Measurements from ENCODE around the gene B4GALNT1. TPM values are rescaled to one million over a fixed set of nuclear protein-coding genes. Genes with fewer than 3 reads are reported as not detected.

The B4GALNT1 gene
- total RNA-seq, 1 donor from 2014 or later: 2.2 TPM

GRCh38 chr12:57584690-57585089 lies 48.3 kb downstream of the B4GALNT1 start:
- TF ChIP-seq, protein P1, sequence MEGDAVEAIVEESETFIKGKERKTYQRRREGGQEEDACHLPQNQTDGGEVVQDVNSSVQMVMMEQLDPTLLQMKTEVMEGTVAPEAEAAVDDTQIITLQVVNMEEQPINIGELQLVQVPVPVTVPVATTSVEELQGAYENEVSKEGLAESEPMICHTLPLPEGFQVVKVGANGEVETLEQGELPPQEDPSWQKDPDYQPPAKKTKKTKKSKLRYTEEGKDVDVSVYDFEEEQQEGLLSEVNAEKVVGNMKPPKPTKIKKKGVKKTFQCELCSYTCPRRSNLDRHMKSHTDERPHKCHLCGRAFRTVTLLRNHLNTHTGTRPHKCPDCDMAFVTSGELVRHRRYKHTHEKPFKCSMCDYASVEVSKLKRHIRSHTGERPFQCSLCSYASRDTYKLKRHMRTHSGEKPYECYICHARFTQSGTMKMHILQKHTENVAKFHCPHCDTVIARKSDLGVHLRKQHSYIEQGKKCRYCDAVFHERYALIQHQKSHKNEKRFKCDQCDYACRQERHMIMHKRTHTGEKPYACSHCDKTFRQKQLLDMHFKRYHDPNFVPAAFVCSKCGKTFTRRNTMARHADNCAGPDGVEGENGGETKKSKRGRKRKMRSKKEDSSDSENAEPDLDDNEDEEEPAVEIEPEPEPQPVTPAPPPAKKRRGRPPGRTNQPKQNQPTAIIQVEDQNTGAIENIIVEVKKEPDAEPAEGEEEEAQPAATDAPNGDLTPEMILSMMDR (IDR thresholded peaks at IDR 0.05; ENCODE audit: insufficient read depth, low read length, poor library complexity, severe bottlenecking): no peak
- DNase-seq (ENCODE audit: low read depth): no peak
- H3K36me3 ChIP-seq (ENCODE audit: control insufficient read depth, insufficient read depth, low read length): peaks cover 3% of the 10 kb centered on the region
- H3K27me3 ChIP-seq (ENCODE audit: control insufficient read depth, insufficient read depth, low read length): no peaks in the 10 kb centered on the region
- H3K4me3 ChIP-seq (ENCODE audit: low read depth, low read length): no peak overlapping the region

GRCh38 chr12:57584050-57584449 lies 49.0 kb downstream of the B4GALNT1 start:
- TF ChIP-seq, protein P1 (IDR thresholded peaks at IDR 0.05; ENCODE audit: insufficient read depth, low read length, poor library complexity, severe bottlenecking): no peak
- Histone ChIP-seq H3K27me3 (ENCODE audit: control insufficient read depth, insufficient read depth, low read length) (no peaks in the 10 kb centered on the region), H3K4me3 (ENCODE audit: low read depth, low read length) (no peak overlapping the region), H3K36me3 (ENCODE audit: control insufficient read depth, insufficient read depth, low read length) (peaks cover 3% of the 10 kb centered on the region)
- no peak for DNase-seq (ENCODE audit: low read depth)

DNA sequence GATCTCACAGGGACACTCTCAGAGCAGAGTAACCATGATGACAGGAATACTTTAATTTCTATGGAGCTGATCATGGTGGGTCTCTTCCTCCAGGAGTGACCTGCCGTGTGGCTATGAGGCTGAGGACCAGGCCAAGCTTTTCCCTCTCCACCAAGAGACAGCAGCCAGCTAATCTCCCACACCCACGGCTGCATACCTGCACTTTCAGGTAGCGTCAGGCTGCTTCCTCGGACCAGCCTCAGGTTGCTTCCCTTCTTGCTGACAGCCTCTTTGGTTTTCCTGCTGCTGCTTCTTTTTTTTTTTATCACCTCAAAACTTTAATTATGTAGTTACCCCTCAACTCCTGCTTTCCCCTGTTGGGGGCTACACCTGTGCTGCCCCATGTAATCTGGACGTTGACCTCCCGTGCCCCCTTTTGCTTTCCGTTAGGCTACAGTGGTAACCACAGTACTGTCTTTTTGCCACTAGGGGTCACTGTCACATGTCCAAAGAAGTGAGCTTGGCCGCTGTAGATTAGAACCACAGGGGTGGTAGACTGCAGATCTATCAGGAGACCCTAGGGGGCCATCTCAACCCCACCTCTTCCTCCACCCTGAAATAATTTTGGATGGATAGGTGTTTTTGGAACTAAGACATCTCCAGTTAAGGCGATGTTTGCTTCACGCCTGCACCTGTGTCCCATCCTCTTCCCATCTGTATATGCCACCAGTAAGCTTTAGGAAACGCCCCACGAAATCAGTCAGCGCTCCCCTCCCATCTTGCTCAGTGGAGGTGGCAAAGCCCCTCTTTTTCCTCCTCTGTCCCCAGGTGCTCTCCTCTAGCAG lies 49.8 kb downstream of the B4GALNT1 start:
- no peaks in the 10 kb centered on the region for H3K27me3 ChIP-seq (ENCODE audit: control insufficient read depth, insufficient read depth, low read length)
- peaks cover 3% of the 10 kb centered on the region for H3K36me3 ChIP-seq (ENCODE audit: control insufficient read depth, insufficient read depth, low read length)
- H3K4me3 ChIP-seq (ENCODE audit: low read depth, low read length): no peak overlapping the region
- DNase-seq (ENCODE audit: low read depth): peak; percentile 35
- TF ChIP-seq, protein P1 (IDR thresholded peaks at IDR 0.05; ENCODE audit: insufficient read depth, low read length, poor library complexity, severe bottlenecking): peak; percentile 90

- no peak overlapping the region for H3K4me3 ChIP-seq (ENCODE audit: low read depth, low read length)
- no peaks in the 10 kb centered on the region for H3K27me3 ChIP-seq (ENCODE audit: control insufficient read depth, insufficient read depth, low read length)
- H3K36me3 ChIP-seq (ENCODE audit: control insufficient read depth, insufficient read depth, low read length): peaks cover 3% of the 10 kb centered on the region
- TF ChIP-seq, protein P1 (IDR thresholded peaks at IDR 0.05; ENCODE audit: insufficient read depth, low read length, poor library complexity, severe bottlenecking): no peak
- no peak for DNase-seq (ENCODE audit: low read depth)
Measured at GRCh38 chr12:57582440-57582839, 50.6 kb downstream of the B4GALNT1 start.

DNA sequence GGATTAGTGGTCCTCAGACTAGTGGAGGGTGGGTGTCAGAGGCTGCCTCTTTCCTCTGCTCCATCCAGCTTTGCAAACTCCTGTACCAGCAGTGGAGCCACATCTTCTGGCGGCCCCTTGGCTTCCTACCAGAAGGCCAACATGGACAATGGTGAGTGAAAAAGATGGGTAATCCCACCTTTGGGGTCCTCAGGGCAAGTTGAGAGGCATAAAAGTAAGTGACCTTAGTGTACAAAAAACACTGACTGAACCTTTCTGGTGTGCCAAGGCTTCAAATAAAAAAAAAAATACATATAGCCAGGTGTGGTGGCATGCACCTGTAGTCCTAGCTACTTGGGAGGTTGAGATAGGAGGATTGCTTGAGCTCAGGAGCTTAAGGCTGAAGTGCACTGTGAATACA lies 51.2 kb downstream of the B4GALNT1 start:
- peaks cover 3% of the 10 kb centered on the region for H3K36me3 ChIP-seq (ENCODE audit: control insufficient read depth, insufficient read depth, low read length)
- no peak overlapping the region for H3K4me3 ChIP-seq (ENCODE audit: low read depth, low read length)
- TF ChIP-seq, protein P1 (IDR thresholded peaks at IDR 0.05; ENCODE audit: insufficient read depth, low read length, poor library complexity, severe bottlenecking): no peak
- no peaks in the 10 kb centered on the region for H3K27me3 ChIP-seq (ENCODE audit: control insufficient read depth, insufficient read depth, low read length)
- no peak for DNase-seq (ENCODE audit: low read depth)

- H3K27me3 ChIP-seq (ENCODE audit: control insufficient read depth, insufficient read depth, low read length): no peaks in the 10 kb centered on the region
Measured at GRCh38 chr12:57580466-57580795, 52.6 kb downstream of the B4GALNT1 start.

More at GRCh38 chr12:57580466-57580795, 52.6 kb downstream of the B4GALNT1 start:
- DNase-seq (ENCODE audit: low read depth): no peak
- no peak overlapping the region for H3K4me3 ChIP-seq (ENCODE audit: low read depth, low read length)
- peaks cover 2% of the 10 kb centered on the region for H3K36me3 ChIP-seq (ENCODE audit: control insufficient read depth, insufficient read depth, low read length)
- TF ChIP-seq, protein P1 (IDR thresholded peaks at IDR 0.05; ENCODE audit: insufficient read depth, low read length, poor library complexity, severe bottlenecking): no peak
